ENCODE data around the gene CHST2. TPM values are rescaled to one million over a fixed set of nuclear protein-coding genes. Genes with fewer than 3 reads are reported as not detected.
"Not testable (repeated sequence)": the region's sequence is repeated elsewhere in the genome, so short reads cannot be mapped to it uniquely, and the experiment has no call there.

Gene CHST2
- total RNA-seq, 1 donor from 2014 or later, result 15.0 TPM

GRCh38 chr3:143132246-143132980 lies 12.8 kb downstream of the CHST2 start:
- no peak for DNase-seq

DNA sequence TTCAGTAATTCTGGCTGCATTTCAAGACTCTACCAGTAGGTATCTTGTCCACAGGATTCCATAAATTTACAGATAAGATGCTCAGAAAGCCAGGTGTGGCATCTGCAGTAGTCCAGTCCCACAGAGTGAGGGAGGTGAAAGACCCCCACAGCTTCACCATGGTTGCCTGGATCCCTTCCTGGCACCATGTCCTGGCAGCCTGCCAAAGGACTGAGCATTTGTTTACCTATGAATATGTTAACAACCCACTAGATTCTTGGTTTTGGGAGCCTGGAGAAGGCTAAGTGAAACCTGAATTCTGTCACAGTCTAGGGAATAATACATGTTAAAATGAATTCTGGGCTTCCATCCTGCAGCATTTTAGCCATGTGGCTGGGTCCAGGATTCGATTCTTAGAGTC lies 14.9 kb downstream of the CHST2 start:
- no peak for DNase-seq

GRCh38 chr3:143135150-143135549 lies 15.6 kb downstream of the CHST2 start:
- no peak for DNase-seq

DNA sequence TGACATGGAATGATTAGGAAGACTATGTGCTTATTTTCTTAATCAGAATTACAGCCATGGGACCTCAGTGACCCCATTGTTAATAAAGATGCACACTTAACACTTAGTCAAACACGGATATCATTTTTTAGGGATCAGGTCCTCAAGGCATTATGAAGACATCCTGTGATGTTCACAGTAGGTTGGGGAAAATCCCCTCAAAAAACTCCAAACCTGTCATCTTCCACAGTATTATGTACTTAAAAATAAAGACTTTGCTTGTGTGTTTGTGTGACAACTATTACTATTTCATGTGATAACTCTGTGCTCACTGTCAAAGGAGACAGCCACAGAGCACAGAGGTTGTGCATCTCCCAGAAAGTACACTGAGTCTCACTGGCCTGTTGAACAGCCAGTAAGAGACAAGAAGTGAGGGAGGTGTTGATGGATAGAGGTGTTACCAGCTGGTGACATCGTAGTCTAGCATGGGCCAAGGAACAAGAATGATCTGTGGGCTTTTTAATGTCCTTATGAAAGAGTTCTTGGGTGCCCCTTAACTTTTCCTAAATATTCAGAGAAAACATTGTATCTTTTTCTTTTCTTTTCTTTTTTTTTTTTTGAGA lies 18.0 kb downstream of the CHST2 start:
- DNase-seq, result no peak

DNA sequence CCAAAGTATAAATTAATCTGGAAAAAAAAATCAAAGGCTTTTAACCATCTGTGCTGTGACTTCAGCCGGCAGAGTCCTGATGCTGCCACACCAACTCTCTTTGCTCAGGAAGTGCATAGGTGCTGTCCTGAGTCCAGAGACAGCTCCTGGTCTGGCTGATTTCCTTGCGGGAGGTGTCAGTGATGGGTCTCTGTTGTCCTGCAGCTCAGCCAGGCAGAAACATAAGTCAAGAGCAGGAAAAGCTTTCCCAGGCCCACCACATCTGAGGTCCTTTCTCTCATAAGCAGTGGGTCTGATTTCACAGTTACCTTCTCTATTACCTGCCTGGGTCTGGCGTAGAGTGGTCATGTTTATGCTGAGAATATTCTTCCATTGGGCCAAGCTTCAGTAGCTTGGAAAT lies 19.4 kb downstream of the CHST2 start:
- DNase-seq, result no peak

GRCh38 chr3:143139762-143140161 lies 20.2 kb downstream of the CHST2 start:
- no peak for DNase-seq

DNA sequence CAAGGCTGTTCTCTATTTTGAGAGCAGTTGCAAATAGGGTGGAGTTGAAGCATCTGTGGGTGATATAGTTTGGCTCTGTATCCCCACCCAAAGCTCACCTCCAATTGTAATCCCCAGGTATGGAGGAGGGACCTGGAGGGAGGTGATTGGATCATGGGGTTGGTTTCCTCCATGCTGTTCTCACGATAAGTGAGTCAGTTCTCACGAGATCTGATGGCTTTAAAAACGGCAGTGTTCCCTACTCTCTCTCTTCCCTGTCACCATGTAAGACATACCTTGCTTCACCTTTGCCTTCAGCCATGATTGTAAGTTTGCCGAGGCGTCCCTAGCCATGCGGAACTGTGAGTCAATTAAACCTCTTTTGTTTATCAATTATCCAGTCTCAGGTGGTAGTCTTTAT lies 21.0 kb downstream of the CHST2 start:
- no peak for DNase-seq

DNA sequence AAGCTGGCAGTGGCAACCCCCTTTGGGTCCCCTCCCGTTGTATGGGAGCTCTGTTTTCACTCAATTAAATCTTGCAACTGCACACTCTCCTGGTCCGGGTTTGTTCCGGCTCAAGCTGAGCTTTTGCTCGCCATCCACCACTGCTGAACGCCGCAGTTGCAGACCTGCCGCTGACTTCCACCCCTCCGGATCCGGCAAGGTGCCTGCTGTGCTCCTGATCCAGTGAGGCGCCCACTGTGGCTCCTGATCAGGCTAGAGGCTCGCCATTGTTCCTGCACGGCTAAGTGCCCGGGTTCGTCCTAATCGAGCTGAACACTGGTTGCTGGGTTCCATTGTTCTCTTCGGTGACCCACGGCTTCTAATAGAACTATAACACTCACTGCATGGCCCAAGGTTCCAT lies 22.8 kb downstream of the CHST2 start:
- no peak for DNase-seq

DNA sequence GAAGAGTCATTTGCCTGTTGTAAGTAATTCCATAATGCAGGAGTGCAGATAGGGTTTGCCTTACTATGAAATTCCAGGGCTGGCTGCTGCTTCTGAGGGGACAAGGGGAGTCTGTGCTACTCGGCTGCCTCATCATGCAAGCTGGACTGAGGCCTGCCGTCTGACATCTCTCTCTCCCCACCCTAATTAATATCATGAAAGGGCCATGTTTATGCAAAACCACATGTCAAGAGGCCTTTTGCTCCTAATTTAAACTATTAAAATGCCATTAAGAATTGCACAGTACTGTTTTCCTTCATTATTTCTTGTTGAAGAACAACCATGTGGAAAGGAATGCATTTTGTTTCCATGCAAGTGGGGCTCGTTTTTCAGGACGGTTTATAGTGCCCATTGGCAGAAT lies 26.3 kb downstream of the CHST2 start:
- DNase-seq, result peak; percentile 23

GRCh38 chr3:143146486-143147274 lies 27.1 kb downstream of the CHST2 start:
- DNase-seq, result no peak

- DNase-seq, result no peak
Measured at GRCh38 chr3:143147707-143148106, 28.1 kb downstream of the CHST2 start.

GRCh38 chr3:143150071-143150470 lies 30.5 kb downstream of the CHST2 start:
- DNase-seq, result no peak

DNA sequence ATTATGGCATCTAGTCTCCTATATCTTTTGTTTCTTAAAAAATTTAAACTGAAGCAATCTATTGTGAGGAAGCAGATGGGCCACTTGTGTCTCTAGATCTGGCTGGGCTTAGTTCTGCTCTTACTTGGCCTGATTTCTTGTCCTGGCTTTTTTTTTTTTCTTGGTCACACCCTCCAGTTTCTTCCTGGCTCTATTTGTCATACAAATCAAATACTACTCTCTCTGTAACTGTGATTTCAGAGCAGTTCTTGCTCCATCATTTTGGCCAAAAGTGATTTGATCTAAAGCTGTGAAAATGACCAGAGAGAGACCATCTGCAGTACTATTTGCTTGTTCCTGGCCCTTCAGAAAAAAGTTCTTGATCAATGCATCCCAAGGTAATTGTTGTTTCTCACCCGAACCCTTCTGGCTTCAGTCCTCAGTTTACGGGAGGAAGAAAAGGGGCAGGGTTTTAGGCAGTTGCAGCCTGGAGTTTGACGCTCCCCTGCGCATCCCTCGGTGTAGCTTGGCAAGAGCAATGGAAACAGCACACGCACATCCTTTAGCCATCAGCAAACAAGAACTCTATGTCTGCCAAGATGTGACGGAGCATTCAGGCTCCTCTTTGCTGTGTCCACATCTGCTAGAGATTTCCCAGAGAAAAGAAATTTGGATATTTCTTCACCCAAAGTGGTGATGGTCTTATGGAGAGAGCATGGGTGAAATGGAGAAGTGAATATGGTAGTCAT lies 31.6 kb downstream of the CHST2 start:
- peak; percentile 95 for DNase-seq

DNA sequence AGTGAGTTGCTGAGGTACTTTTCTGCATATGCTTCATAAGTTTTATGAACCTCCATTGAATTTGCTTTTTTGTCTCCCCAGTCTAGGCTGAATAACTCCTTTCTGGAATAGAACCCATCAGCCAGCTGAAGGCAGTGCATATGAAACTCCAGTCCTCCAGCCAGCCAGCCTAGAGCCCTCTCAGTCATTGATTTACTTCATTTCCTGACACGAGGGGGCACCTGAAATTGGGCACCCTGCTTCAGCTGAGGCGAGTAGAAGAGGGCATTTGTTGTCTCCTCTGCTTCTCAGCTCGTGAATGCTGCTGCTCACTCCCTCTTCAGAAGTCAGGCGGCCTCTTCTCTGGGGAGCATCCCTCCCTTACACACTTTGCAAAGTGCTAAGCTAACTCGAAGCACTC lies 32.5 kb downstream of the CHST2 start:
- DNase-seq, result no peak

- no peak for DNase-seq
Measured at GRCh38 chr3:143155756-143156155, 36.2 kb downstream of the CHST2 start.

DNA sequence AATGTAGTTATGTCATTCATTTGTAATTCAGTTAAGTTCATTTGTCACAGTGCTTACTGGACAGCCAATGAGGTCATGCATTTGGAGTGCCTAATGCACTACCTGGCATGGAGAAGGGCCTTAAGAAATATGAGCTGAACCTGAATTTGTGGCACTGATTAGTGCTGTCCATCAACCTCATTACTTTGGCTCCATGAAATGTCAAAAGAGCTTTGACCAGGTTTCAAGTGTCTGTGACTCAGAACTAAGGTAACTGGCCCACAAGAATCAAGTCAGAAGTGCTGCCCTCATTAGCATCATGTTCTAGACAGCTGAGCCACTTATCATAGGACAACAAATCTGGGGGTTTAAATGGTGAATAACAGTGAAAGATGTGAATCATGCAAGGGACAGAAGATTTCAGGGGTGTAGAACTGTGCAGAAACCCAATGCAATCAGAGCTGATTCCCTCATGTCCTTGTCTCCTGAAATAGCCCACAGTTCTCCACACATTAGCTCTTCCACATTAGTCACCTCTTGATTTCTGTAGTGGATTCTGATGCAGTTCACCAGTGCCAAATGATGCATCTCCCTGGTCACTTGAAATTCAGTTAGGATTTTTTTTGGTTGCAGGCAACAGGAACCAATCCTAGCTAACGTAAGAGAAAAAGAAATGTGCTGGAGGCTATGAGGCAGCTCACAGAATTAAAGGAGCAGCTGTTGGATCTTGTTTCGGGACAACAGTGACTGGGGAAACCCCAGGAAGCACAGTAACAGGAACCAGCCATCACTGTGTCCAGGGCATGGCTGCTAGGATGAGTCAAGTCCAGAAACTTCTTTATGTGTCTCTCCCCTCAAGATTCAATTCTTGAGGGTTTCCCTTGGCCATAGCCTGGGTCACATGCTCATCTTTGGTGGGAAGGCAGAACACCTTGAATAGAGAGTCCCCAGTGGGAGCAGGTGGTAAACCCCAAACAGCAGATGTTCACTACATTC lies 38.7 kb downstream of the CHST2 start:
- peak; percentile 56 for DNase-seq

GRCh38 chr3:143160437-143160836 lies 40.9 kb downstream of the CHST2 start:
- DNase-seq, result no peak

- no peak for DNase-seq
Measured at GRCh38 chr3:143163562-143164100, 44.1 kb downstream of the CHST2 start.

DNA sequence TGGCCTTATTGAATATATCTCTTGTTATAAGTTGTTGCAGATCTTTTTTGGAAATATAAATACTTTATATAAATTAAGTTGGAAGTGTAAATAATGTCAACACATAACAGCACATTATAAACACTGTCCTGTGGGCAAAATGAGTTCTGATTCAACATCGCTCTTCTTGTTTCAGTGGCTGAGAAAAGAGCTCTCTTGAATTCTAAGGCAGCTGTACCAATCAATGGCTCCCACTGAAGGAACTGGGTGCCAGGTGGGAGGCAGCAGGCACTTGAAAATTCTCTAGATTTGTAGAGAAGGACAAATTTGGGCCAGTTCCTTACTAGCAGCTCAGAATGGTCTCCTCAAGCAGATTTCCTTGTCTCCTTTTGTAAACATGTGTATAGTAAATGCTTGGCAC lies 45.6 kb downstream of the CHST2 start:
- DNase-seq, result no peak

DNA sequence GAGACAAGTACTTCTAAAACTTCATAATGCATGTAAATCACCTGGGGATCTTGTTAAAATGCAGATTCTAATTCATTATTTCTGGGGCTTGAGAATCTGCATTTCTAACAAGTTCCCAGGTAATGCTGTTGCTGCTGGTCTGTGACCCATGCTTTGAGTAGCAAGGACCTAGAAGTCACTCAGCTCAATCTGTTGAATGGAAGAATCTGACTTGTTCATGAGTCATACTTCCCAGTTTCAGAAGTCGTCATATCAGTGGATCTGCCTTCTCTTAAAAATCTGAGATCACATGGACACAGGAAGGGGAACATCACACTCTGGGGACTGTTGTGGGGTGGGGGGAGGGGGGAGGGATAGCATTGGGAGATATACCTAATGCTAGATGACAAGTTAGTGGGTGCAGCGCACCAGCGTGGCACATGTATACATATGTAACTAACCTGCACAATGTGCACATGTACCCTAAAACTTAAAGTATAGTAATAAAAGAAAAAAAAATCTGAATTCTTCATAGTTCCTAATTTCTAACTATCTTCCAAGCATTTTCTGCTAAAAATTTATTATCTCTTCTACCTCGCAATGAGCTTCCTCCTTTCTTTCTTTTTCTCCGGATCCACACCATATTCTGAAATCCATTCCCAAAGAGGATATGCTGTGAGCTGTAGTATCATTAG lies 46.2 kb downstream of the CHST2 start:
- DNase-seq, result not testable (repeated sequence)

GRCh38 chr3:143166376-143166775 lies 46.8 kb downstream of the CHST2 start:
- DNase-seq, result no peak

All from tongue (tissue), 2 donors.